H1 (cell line): ENCODE results near the gene QSOX1. TPM values are rescaled to one million over a fixed set of nuclear protein-coding genes. Genes with fewer than 3 reads are reported as not detected.

Experiments
- CTCF ChIA-PET: fragments of 300-600 bp; sonication (Branson Sonifier 250); formaldehyde crosslinking; loops from one replicate; lab custom pipeline; 2021; ENCODE audit not compliant: partially characterized antibody; lab: Charles Lee
- POLR2A ChIA-PET: fragments of 300-600 bp; sonication (Branson Sonifier 250); formaldehyde crosslinking; loops from one replicate; lab custom pipeline; 2021; ENCODE audit warnings: inconsistent platforms; ENCODE audit not compliant: partially characterized antibody; lab: Charles Lee
- DNase-seq, 2 experiments: peaks; one replicate each; pipeline versions ENCODE4 v3.0.0 to v3.0.0-alpha.2; 2010 to 2022; ENCODE audit warnings: low spot score in 2 of 2, low read depth in 1 of 2, mixed read lengths in 1 of 2
- FAIRE-seq: peaks from 2 replicates; lab custom pipeline; 2011; peaks lifted over from hg19 to GRCh38; lab: Jason Lieb, UNC
- H2AFZ ChIP-seq: 2 replicates; pipeline ENCODE4 v1.8.1; 2012; ENCODE audit warnings: low read length, inconsistent platforms
- H2AK5ac ChIP-seq: 2 replicates; pipeline ENCODE4 v1.6.1; 2013; ENCODE audit warnings: low read depth, low read length
- H2BK120ac ChIP-seq: replicated peaks from 2 replicates; pipeline ENCODE3; 2013; ENCODE audit warnings: low read depth, low read length, inconsistent platforms
- H2BK12ac ChIP-seq: 2 replicates; pipeline ENCODE4 v1.6.1; 2013; ENCODE audit warnings: low read depth, low read length
- H2BK15ac ChIP-seq: 2 replicates; pipeline ENCODE4 v1.6.1; 2013; ENCODE audit warnings: low read length
- H2BK20ac ChIP-seq: 2 replicates; pipeline ENCODE4 v1.6.1; 2013; ENCODE audit warnings: low read length
- H2BK5ac ChIP-seq: 2 replicates; pipeline ENCODE4 v1.6.1; 2013; ENCODE audit warnings: low read depth, low read length
- H3K14ac ChIP-seq: 2 replicates; pipeline ENCODE4 v1.6.1; 2013; ENCODE audit warnings: inconsistent platforms; ENCODE audit not compliant: insufficient read length
- H3K18ac ChIP-seq: 2 replicates; pipeline ENCODE4 v1.6.1; 2013; ENCODE audit warnings: low read length; ENCODE audit errors: extremely low read depth
- H3K23ac ChIP-seq: 2 replicates; pipeline ENCODE4 v1.6.1; 2013; ENCODE audit warnings: inconsistent platforms; ENCODE audit not compliant: insufficient read length
- H3K23me2 ChIP-seq: 2 replicates; pipeline ENCODE4 v1.6.1; 2013; ENCODE audit warnings: low read depth, low read length
- H3K27ac ChIP-seq: 2 replicates; pipeline ENCODE4 v1.6.1; 2011; ENCODE audit warnings: low read depth, low read length, inconsistent platforms
- H3K27me3 ChIP-seq, 4 experiments: replicated peaks in 1 of 4; 1 replicate in 1 of 4; 2 replicates in 3 of 4; pipeline versions ENCODE4 v1.6.1 to v1.8.1; 2011 to 2013; ENCODE audit warnings: low read length in 3 of 4, mild to moderate bottlenecking in 3 of 4, inconsistent platforms in 2 of 4, mixed read lengths in 2 of 4, moderate library complexity in 1 of 4; ENCODE audit not compliant: control insufficient read depth in 3 of 4, insufficient read depth in 3 of 4; ENCODE audit errors: extremely low read depth in 1 of 4
- H3K36me3 ChIP-seq, 4 experiments: 2 replicates each; pipeline versions ENCODE4 v1.6.1 to v1.8.1; 2011 to 2013; ENCODE audit warnings: mild to moderate bottlenecking in 4 of 4, low read length in 3 of 4, moderate library complexity in 2 of 4, control low read depth in 1 of 4, inconsistent platforms in 1 of 4; ENCODE audit not compliant: insufficient read depth in 4 of 4, control insufficient read depth in 2 of 4
- H3K4ac ChIP-seq: replicated peaks from 2 replicates; pipeline ENCODE3; 2013; ENCODE audit warnings: low read length, low read depth, mixed read lengths, inconsistent platforms; ENCODE audit not compliant: insufficient read length
- H3K4me1 ChIP-seq, 4 experiments: replicated peaks in 1 of 4; 1 replicate in 1 of 4; 2 replicates in 3 of 4; pipeline versions ENCODE4 v1.6.1 to v1.8.1; 2011 to 2013; ENCODE audit warnings: low read length in 3 of 4, inconsistent platforms in 2 of 4, mixed read lengths in 1 of 4; ENCODE audit not compliant: insufficient read depth in 4 of 4, control insufficient read depth in 3 of 4
- H3K4me2 ChIP-seq, 2 experiments: 2 replicates each; pipeline versions ENCODE4 v1.6.1 to v1.8.1; 2011 to 2013; ENCODE audit warnings: low read depth in 2 of 2, low read length in 2 of 2, control low read depth in 1 of 2, inconsistent platforms in 1 of 2, mild to moderate bottlenecking in 1 of 2; ENCODE audit not compliant: insufficient read depth in 1 of 2
- H3K4me3 ChIP-seq, 4 experiments: fragments of 200-600, 300-600 bp in 1 of 4; sonication (generic), shearing (Covaris generic), sonication (Bioruptor Twin) in 1 of 4; 2 replicates each; pipeline versions ENCODE4 v1.5.1 to v1.8.1; 2011 to 2016; ENCODE audit warnings: low read length in 4 of 4, low read depth in 3 of 4, control low read depth in 2 of 4, inconsistent platforms in 2 of 4, mild to moderate bottlenecking in 2 of 4, mixed read lengths in 1 of 4, moderate library complexity in 1 of 4; ENCODE audit not compliant: insufficient read depth in 2 of 4; ENCODE audit errors: extremely low read depth in 1 of 4
- H3K56ac ChIP-seq: replicated peaks from 2 replicates; pipeline ENCODE3; 2013; ENCODE audit warnings: low read depth, mild to moderate bottlenecking, mixed read lengths, low read length, inconsistent platforms; ENCODE audit not compliant: insufficient read length
- H3K79me1 ChIP-seq: 2 replicates; pipeline ENCODE4 v1.6.1; 2013; ENCODE audit warnings: low read depth, low read length, control low read depth
- H3K79me2 ChIP-seq, 2 experiments: 2 replicates each; pipeline versions ENCODE4 v1.6.1 to v1.8.1; 2012 to 2013; ENCODE audit warnings: low read length in 2 of 2, mild to moderate bottlenecking in 2 of 2, inconsistent platforms in 1 of 2; ENCODE audit not compliant: insufficient read depth in 2 of 2, control insufficient read depth in 1 of 2
- H3K9ac ChIP-seq, 4 experiments: replicated peaks in 1 of 4; 1 replicate in 1 of 4; 2 replicates in 3 of 4; pipeline versions ENCODE4 v1.6.1 to v1.8.1; 2011 to 2013; ENCODE audit warnings: low read depth in 3 of 4, low read length in 3 of 4, control low read depth in 2 of 4, mild to moderate bottlenecking in 2 of 4, moderate library complexity in 2 of 4, inconsistent platforms in 1 of 4; ENCODE audit errors: extremely low read depth in 1 of 4
- H3K9me3 ChIP-seq, 2 experiments: 2 replicates each; pipeline versions ENCODE4 v1.6.1 to v1.8.1; 2012 to 2013; ENCODE audit warnings: mild to moderate bottlenecking in 2 of 2, moderate library complexity in 2 of 2, control low read depth in 1 of 2, inconsistent platforms in 1 of 2, low read depth in 1 of 2, low read length in 1 of 2, mixed read lengths in 1 of 2; ENCODE audit not compliant: insufficient read depth in 2 of 2
- H4K20me1 ChIP-seq, 2 experiments: replicated peaks in 1 of 2; 2 replicates each; pipeline versions ENCODE3 to v1.8.1; 2011 to 2013; ENCODE audit warnings: inconsistent platforms in 2 of 2, low read length in 2 of 2, mild to moderate bottlenecking in 1 of 2; ENCODE audit not compliant: insufficient read depth in 2 of 2, control insufficient read depth in 1 of 2
- H4K5ac ChIP-seq: 2 replicates; pipeline ENCODE4 v1.6.1; 2013; ENCODE audit warnings: low read length, low read depth, mixed read lengths, inconsistent platforms; ENCODE audit not compliant: insufficient read length
- H4K8ac ChIP-seq: 2 replicates; pipeline ENCODE4 v1.8.0; 2013; ENCODE audit warnings: mild to moderate bottlenecking, moderate library complexity, low read length, inconsistent platforms; ENCODE audit not compliant: insufficient read depth; ENCODE audit errors: extremely low read depth
- H4K91ac ChIP-seq: replicated peaks from 2 replicates; pipeline ENCODE3; 2013; ENCODE audit warnings: low read length, mixed read lengths, inconsistent platforms; ENCODE audit not compliant: insufficient read length
- BRCA1 ChIP-seq: IDR thresholded peaks from 2 replicates; pipeline ENCODE4 v1.6.1; 2012; ENCODE audit warnings: low read depth, low read length, improper control_type of control experiment
- WGBS, 2 experiments: shearing (Covaris generic) in 1 of 2; methylation state at CpG; one replicate each; pipeline versions ENCODE4 v1.1.6 to v1.1.7; 2013 to 2015; ENCODE audit warnings: low lambda C conversion rate in 2 of 2, mixed read lengths in 2 of 2, inconsistent platforms in 1 of 2, low coverage in 1 of 2, missing lambda C conversion rate in 1 of 2; ENCODE audit not compliant: insufficient replicate concordance in 2 of 2, insufficient coverage in 1 of 2, insufficient read length in 1 of 2; ENCODE audit errors: extremely low coverage in 1 of 2, missing lambda C conversion rate in 1 of 2; 5-methylcytosine and 5-hydroxymethylcytosine counted together
- polyA plus RNA-seq, 7 experiments: library from polyadenylated mRNA; depleted of rRNA in 3 of 7; stranded (reverse) in 5 of 7; unstranded in 2 of 7; fragments of >200 nt in 5 of 7; fragments of 200-250 nt in 2 of 7; gene quantifications; 1 replicate in 5 of 7; 2 replicates in 1 of 7; 4 replicates in 1 of 7; pipeline versions ENCODE4 v1.2.1 to v1.2.3, GENCODE V29; 2011 to 2013; ENCODE audit warnings: missing spikeins in 2 of 7, mixed read lengths in 2 of 7
- total RNA-seq: library from RNA; stranded (reverse); fragmentation: NEBNext Ultra II Directional; extraction: Animal tissue kit (Norgen Biotek cat#: 25700); gene quantifications from 2 replicates; pipeline ENCODE4 v1.2.1, GENCODE V29; 2021

QSOX1 gene
- total and polyA plus RNA-seq, 2 of the 8 experiments (the other 6 are each of a cell fraction or from before 2014, with no cell fraction given), result 97.7 to 123 TPM

DNA sequence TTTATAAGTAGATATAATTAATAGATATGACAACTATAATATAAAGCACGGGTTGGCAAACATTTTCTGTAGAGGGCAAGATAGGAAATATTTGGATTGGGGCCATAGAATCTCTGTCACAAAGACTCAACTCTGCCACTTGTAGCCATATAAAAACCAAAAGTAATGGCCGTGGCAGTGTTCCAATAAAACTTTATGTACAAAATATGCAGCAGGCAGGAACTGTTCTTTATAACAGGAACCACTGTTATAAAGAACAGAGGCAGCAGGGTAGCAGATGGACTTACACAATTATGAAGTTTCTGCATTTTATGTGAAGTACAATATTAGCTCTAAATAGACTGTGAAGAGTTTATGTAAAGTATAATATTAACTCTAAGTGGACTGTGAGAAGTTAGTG, 16.9 kb upstream of the QSOX1 start:
- Histone ChIP-seq H2BK120ac (no peak overlapping the region), H3K4ac (no peak overlapping the region), H4K5ac (no peak overlapping the region), H4K20me1 (no peaks in the 10 kb centered on the region), H3K56ac (no peak overlapping the region), H3K79me2 (no peaks in the 10 kb centered on the region), H3K27ac (no peak overlapping the region), H3K18ac (no peak overlapping the region), H2AK5ac (no peak overlapping the region), H2BK12ac (no peak overlapping the region), H3K4me2 (no peak overlapping the region), H2BK20ac (no peak overlapping the region), H3K9ac (no peak overlapping the region), H3K14ac (no peak overlapping the region), H4K91ac (no peak overlapping the region), H3K27me3 (no peaks in the 10 kb centered on the region), H4K8ac (no peak overlapping the region), H3K79me1 (no peaks in the 10 kb centered on the region), H3K4me1 (no peaks in the 10 kb centered on the region), H3K23me2 (no peaks in the 10 kb centered on the region), H2AFZ (no peak overlapping the region), H3K23ac (no peak overlapping the region), H3K4me3 (no peak overlapping the region), H3K36me3 (no peaks in the 10 kb centered on the region), H3K9me3 (no peaks in the 10 kb centered on the region), H2BK5ac (no peak overlapping the region), H2BK15ac (no peak overlapping the region)
- FAIRE-seq (no peak), DNase-seq (no peak)
- 82% methylated on average over 2 of the region's 2 CpGs; no CpG with 5 or more reads in 1 of the 2 experiments for WGBS, 2 experiments
- POLR2A ChIA-PET, result no interaction called here
- CTCF ChIA-PET, result interaction anchor here (1.0 kb wide), 1 partner anchor 41 kb away, joined by 4 read pairs; no protein-coding TSS in a partner anchor
- no peak for TF ChIP-seq BRCA1
